Measurements from ENCODE around the gene TXNL4B.
A peak's percentile ranks its signal among the peaks of the same experiment; 100 is the strongest.

Gene TXNL4B

DNA sequence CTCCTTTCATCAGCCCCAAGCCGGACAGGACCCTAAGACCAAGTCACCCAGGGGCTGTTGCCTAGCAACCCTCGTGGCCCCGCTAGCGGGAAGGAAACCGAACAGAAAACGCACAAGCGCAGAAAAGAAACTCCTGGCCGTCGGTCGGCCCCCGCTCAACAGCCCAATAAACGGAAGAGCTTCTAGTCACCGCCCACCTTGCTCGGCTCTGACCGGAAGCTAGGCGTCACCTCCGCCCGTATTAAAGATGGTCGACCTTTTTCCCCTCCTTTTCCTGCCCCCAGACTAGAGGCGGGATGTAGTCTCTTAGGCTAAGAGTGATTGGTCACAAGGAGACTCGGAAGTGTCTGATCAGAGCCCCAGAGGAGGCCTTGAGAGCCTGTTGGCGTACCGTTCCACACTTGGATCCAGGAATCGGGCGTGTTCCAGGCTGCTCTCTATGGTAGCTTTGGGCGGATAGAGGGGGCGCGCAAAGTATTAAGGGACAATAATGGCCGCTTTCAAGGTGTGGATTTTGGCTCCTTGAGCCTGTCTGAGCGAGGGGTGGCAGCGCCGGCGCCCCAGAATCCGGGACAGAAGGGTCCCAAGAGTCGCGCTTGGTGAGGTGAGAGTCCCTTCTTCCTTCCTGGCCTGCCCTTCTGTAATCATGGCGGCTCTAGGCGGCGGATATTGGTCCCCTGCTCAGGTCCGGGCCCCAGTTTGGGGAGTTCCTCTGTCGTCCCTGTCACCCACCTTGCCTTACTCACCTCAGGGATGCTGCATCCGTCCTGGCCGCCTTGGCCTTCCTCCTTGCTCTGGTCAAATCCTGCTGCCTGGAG lies at the start of gene TXNL4B, which contains the start of gene DHX38 (continued):
- TF ChIP-seq EGR2 (tag by site-specific recombination; IDR thresholded peaks at IDR 0.05; ENCODE audit: low read depth) = peak; percentile 68
- TF ChIP-seq ZNF341 (tag by site-specific recombination; IDR thresholded peaks at IDR 0.05; ENCODE audit: low read depth) = peak; percentile 99
- TF ChIP-seq, protein P1, sequence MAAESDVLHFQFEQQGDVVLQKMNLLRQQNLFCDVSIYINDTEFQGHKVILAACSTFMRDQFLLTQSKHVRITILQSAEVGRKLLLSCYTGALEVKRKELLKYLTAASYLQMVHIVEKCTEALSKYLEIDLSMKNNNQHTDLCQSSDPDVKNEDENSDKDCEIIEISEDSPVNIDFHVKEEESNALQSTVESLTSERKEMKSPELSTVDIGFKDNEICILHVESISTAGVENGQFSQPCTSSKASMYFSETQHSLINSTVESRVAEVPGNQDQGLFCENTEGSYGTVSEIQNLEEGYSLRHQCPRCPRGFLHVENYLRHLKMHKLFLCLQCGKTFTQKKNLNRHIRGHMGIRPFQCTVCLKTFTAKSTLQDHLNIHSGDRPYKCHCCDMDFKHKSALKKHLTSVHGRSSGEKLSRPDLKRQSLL (tag by site-specific recombination; IDR thresholded peaks at IDR 0.05) = peak; percentile 21; the same call in 1 of the 2 replicates
- TF ChIP-seq, protein P2, sequence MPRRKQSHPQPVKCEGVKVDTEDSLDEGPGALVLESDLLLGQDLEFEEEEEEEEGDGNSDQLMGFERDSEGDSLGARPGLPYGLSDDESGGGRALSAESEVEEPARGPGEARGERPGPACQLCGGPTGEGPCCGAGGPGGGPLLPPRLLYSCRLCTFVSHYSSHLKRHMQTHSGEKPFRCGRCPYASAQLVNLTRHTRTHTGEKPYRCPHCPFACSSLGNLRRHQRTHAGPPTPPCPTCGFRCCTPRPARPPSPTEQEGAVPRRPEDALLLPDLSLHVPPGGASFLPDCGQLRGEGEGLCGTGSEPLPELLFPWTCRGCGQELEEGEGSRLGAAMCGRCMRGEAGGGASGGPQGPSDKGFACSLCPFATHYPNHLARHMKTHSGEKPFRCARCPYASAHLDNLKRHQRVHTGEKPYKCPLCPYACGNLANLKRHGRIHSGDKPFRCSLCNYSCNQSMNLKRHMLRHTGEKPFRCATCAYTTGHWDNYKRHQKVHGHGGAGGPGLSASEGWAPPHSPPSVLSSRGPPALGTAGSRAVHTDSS (tag by site-specific recombination; IDR thresholded peaks at IDR 0.05) = no peak
- peak; percentile 70 for TF ChIP-seq KLF9 (tag by site-specific recombination; IDR thresholded peaks at IDR 0.05; ENCODE audit: low read depth)
- TF ChIP-seq, protein P3, sequence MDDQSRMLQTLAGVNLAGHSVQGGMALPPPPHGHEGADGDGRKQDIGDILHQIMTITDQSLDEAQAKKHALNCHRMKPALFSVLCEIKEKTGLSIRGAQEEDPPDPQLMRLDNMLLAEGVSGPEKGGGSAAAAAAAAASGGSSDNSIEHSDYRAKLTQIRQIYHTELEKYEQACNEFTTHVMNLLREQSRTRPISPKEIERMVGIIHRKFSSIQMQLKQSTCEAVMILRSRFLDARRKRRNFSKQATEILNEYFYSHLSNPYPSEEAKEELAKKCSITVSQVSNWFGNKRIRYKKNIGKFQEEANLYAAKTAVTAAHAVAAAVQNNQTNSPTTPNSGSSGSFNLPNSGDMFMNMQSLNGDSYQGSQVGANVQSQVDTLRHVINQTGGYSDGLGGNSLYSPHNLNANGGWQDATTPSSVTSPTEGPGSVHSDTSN (CRISPR knock-in tag; IDR thresholded peaks at IDR 0.05) = 0 out of 2 replicates have a peak, but pooled peaks have one; percentile 24
- TF ChIP-seq ZNF146 (tag by site-specific recombination; IDR thresholded peaks at IDR 0.05) = no peak
- TF ChIP-seq ZNF133 (tag by site-specific recombination; IDR thresholded peaks at IDR 0.05) = no peak
- TF ChIP-seq, protein P4, sequence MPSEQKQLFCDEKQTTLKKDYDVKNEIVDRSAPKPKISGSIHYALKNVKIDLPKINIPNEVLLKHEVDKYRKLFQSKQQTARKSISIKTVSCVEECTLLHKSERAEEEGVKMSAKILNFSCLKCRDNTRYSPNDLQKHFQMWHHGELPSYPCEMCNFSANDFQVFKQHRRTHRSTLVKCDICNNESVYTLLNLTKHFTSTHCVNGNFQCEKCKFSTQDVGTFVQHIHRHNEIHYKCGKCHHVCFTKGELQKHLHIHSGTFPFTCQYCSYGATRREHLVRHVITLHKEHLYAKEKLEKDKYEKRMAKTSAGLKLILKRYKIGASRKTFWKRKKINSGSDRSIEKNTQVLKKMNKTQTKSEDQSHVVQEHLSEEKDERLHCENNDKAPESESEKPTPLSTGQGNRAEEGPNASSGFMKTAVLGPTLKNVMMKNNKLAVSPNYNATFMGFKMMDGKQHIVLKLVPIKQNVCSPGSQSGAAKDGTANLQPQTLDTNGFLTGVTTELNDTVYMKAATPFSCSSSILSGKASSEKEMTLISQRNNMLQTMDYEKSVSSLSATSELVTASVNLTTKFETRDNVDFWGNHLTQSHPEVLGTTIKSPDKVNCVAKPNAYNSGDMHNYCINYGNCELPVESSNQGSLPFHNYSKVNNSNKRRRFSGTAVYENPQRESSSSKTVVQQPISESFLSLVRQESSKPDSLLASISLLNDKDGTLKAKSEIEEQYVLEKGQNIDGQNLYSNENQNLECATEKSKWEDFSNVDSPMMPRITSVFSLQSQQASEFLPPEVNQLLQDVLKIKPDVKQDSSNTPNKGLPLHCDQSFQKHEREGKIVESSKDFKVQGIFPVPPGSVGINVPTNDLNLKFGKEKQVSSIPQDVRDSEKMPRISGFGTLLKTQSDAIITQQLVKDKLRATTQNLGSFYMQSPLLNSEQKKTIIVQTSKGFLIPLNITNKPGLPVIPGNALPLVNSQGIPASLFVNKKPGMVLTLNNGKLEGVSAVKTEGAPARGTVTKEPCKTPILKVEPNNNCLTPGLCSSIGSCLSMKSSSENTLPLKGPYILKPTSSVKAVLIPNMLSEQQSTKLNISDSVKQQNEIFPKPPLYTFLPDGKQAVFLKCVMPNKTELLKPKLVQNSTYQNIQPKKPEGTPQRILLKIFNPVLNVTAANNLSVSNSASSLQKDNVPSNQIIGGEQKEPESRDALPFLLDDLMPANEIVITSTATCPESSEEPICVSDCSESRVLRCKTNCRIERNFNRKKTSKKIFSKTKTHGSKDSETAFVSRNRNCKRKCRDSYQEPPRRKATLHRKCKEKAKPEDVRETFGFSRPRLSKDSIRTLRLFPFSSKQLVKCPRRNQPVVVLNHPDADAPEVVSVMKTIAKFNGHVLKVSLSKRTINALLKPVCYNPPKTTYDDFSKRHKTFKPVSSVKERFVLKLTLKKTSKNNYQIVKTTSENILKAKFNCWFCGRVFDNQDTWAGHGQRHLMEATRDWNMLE (tag by site-specific recombination; conservative IDR thresholded peaks at IDR 0.05; ENCODE audit: low read depth) = peak; percentile 91
- peak; percentile 93 for TF ChIP-seq IKZF3 (tag by site-specific recombination; IDR thresholded peaks at IDR 0.05)
- TF ChIP-seq HOXA7 (CRISPR knock-in tag; IDR thresholded peaks at IDR 0.05; ENCODE audit: borderline replicate concordance) = no peak
- TF ChIP-seq ZNF626 (tag by site-specific recombination; IDR thresholded peaks at IDR 0.05) = no peak
- peak; percentile 81 for TF ChIP-seq ZBTB17 (tag by site-specific recombination; IDR thresholded peaks at IDR 0.05)
- TF ChIP-seq PRDM10 (tag by site-specific recombination; IDR thresholded peaks at IDR 0.05) = peak; percentile 40; the same call in 1 of the 2 replicates
- TF ChIP-seq KLF7 (tag by site-specific recombination; IDR thresholded peaks at IDR 0.05; ENCODE audit: borderline replicate concordance) = peak; percentile 77; the same call in 1 of the 2 replicates
- TF ChIP-seq ZBTB48 (tag by site-specific recombination; IDR thresholded peaks at IDR 0.05) = peak; percentile 42; the same call in 1 of the 2 replicates
- TF ChIP-seq PATZ1 (tag by site-specific recombination; IDR thresholded peaks at IDR 0.05) = peak; percentile 73
- peak; percentile 86; the same call in 1 of the 2 replicates for TF ChIP-seq ELK4 (IDR thresholded peaks at IDR 0.05; ENCODE audit: borderline replicate concordance, low read depth, low read length)
- TF ChIP-seq ZNF350 (tag by site-specific recombination; IDR thresholded peaks at IDR 0.05) = no peak
- no peak for TF ChIP-seq ZFP37 (tag by site-specific recombination; IDR thresholded peaks at IDR 0.05)
- TF ChIP-seq KLF10 (tag by site-specific recombination; IDR thresholded peaks at IDR 0.05) = peak; percentile 32; the same call in 1 of the 2 replicates
- TF ChIP-seq YY1 (tag by site-specific recombination; IDR thresholded peaks at IDR 0.05) = peak; percentile 88

Measured in HEK293 (cell line).